Kidney (tissue), 14 donors: ENCODE measurements around the gene UBL4B. TPM values are rescaled to one million over a fixed set of nuclear protein-coding genes. Genes with fewer than 3 reads are reported as not detected.

Experiments used
- DNase-seq, 5 donors: peaks; one replicate each; pipeline ENCODE4 v3.0.0-alpha.2; 2013 to 2020
- FAIRE-seq: peaks from 2 replicates; lab custom pipeline; 2012; peaks lifted over from hg19 to GRCh38; lab: Jason Lieb, UNC
- H3K27ac ChIP-seq, 2 donors: one replicate each; pipeline ENCODE4 v1.7.0; 2013; ENCODE audit warnings: low read depth in 2 of 2, low read length in 2 of 2, inconsistent platforms in 1 of 2
- H3K27me3 ChIP-seq: one replicate; pipeline ENCODE4 v1.7.1; 2013; ENCODE audit warnings: low read length, inconsistent platforms; ENCODE audit not compliant: control insufficient read depth, insufficient read depth
- H3K36me3 ChIP-seq, 3 donors: one replicate each; pipeline versions ENCODE4 v1.7.0 to v1.7.1; 2013; ENCODE audit warnings: low read length in 3 of 3, control low read depth in 1 of 3, inconsistent platforms in 1 of 3; ENCODE audit not compliant: insufficient read depth in 3 of 3, control insufficient read depth in 2 of 3
- H3K4me1 ChIP-seq, 3 donors: one replicate each; pipeline versions ENCODE4 v1.7.0 to v1.7.1; 2013; ENCODE audit warnings: low read length in 3 of 3, inconsistent platforms in 1 of 3, low read depth in 1 of 3; ENCODE audit not compliant: control insufficient read depth in 2 of 3, insufficient read depth in 2 of 3
- H3K4me3 ChIP-seq, 3 donors: one replicate each; pipeline versions ENCODE4 v1.7.0 to v1.8.1; 2013; ENCODE audit warnings: low read length in 3 of 3, control low read depth in 1 of 3, inconsistent platforms in 1 of 3
- H3K9ac ChIP-seq, 3 donors: one replicate each; pipeline versions ENCODE4 v1.7.0 to v1.7.1; 2013; ENCODE audit warnings: low read length in 3 of 3, control low read depth in 1 of 3, inconsistent platforms in 1 of 3
- H3K9me3 ChIP-seq, 3 donors: one replicate each; pipeline versions ENCODE4 v1.7.0 to v1.7.1; 2013; ENCODE audit warnings: low read length in 3 of 3, control low read depth in 1 of 3, inconsistent platforms in 1 of 3; ENCODE audit not compliant: control insufficient read depth in 2 of 3, insufficient read depth in 1 of 3
- CTCF ChIP-seq: IDR thresholded peaks from 3 replicates; pipeline ENCODE4 v1.5.1; 2012; ENCODE audit warnings: mild to moderate bottlenecking, moderate library complexity, borderline replicate concordance; ENCODE audit not compliant: insufficient read depth; ENCODE audit errors: extremely low read depth
- intact Hi-C: fragments of 100-400 bp; cut with DNase I; formaldehyde crosslinking; loops from one replicate; pipeline ENCODE4 v1.11.1; 2022
- polyA plus RNA-seq: library from polyadenylated mRNA; stranded (reverse); fragments of 350-450 nt; fragmentation: Illumina TruSeq; extraction: RNeasy Lipid Tissue Mini Kit (QIAGEN cat#74804); gene quantifications from one replicate; pipeline ENCODE4 v1.2.3, GENCODE V29; 2014; ENCODE audit warnings: low read depth, low replicate concordance; ENCODE audit not compliant: insufficient read depth
- total RNA-seq: library from RNA; stranded (reverse); fragmentation: NEBNext Ultra II Directional; extraction: Animal tissue kit (Norgen Biotek cat#: 25700); gene quantifications from one replicate; pipeline ENCODE4 v1.2.1, GENCODE V29; 2021
- donor health status: control.
- donor health status: control.
- donor health status: control.
- donor health status: control.
- donor health status: control.
- donor health status: DM: yes; HTN: yes; CAD: no.
- donor health status: Normal renal cell carcinoma (clear cell type).

Gene UBL4B
- total and polyA plus RNA-seq, 2 donors from 2014 or later, result not detected

GRCh38 chr1:110085671-110086070 lies 26.6 kb upstream of the UBL4B start:
- no peak for TF ChIP-seq CTCF

GRCh38 chr1:110086961-110087360 lies 25.3 kb upstream of the UBL4B start:
- Histone ChIP-seq H3K27me3 (peaks cover 43% of the 10 kb centered on the region), H3K4me3 (no peak overlapping the region), H3K9me3 (no peaks in the 10 kb centered on the region), H3K27ac (no peak overlapping the region), H3K36me3 (no peaks in the 10 kb centered on the region), H3K9ac (no peak overlapping the region), H3K4me1 (peaks cover 0 to 4% (median 0%) of the 10 kb centered on the region in 3 donors)
- no peak for FAIRE-seq
- intact Hi-C loops, result no loop called here
- peak in 1 of 5 donors; percentile 22 for DNase-seq
- TF ChIP-seq CTCF, result no peak

More at GRCh38 chr1:110085671-110086070, 26.6 kb upstream of the UBL4B start:
- H3K27me3 ChIP-seq, result peaks cover 46% of the 10 kb centered on the region
- no peaks in the 10 kb centered on the region for H3K9me3 ChIP-seq
- no peaks in the 10 kb centered on the region for H3K36me3 ChIP-seq
- FAIRE-seq, result no peak
- no peak for DNase-seq
- H3K27ac ChIP-seq, result no peak overlapping the region
- no peak overlapping the region for H3K9ac ChIP-seq
- H3K4me1 ChIP-seq, result peaks cover 0 to 4% (median 0%) of the 10 kb centered on the region in 3 donors
- H3K4me3 ChIP-seq, result no peak overlapping the region
- intact Hi-C loops, result no loop called here

- DNase-seq, result peak in 2 of 5 donors; percentile 54 to 72
- intact Hi-C loops, result no loop called here
Observed at GRCh38 chr1:110087812-110088738, 24.2 kb upstream of the UBL4B start.

More at GRCh38 chr1:110087812-110088738, 24.2 kb upstream of the UBL4B start:
- no peaks in the 10 kb centered on the region for H3K36me3 ChIP-seq
- no peak overlapping the region for H3K27ac ChIP-seq
- FAIRE-seq, result no peak
- H3K9ac ChIP-seq, result no peak overlapping the region
- peaks cover 33% of the 10 kb centered on the region for H3K27me3 ChIP-seq
- H3K4me1 ChIP-seq, result peaks cover 0 to 4% (median 0%) of the 10 kb centered on the region in 3 donors
- H3K9me3 ChIP-seq, result no peaks in the 10 kb centered on the region
- TF ChIP-seq CTCF, result peak; percentile 64
- no peak overlapping the region for H3K4me3 ChIP-seq
